ENCODE results near the gene FBXL7.

- TF ChIP-seq CTCF (IDR thresholded peaks at IDR 0.05; ENCODE audit: extremely low read depth in 1 of 2, insufficient read depth in 1 of 2, low read depth in 1 of 2, low read length in 2 of 2) (no peak), POLR2A (IDR thresholded peaks at IDR 0.05; ENCODE audit: low read depth, low read length) (no peak), JUN (IDR thresholded peaks at IDR 0.05; ENCODE audit: borderline replicate concordance, insufficient read depth, insufficient read length, low read depth) (no peak)
Measured at GRCh38 chr5:15926586-15926985, 426.6 kb downstream of the FBXL7 start.

Measured in endothelial cell of umbilical vein (primary cell).